HCT116 (cell line): Measurements from ENCODE around the gene CDC42EP3.

ENCODE experiments used
- CEBPB ChIP-seq: IDR thresholded peaks from 2 replicates; pipeline ENCODE4 v1.6.1; 2012; ENCODE audit warnings: low read depth
- EGR1 ChIP-seq: IDR thresholded peaks from 2 replicates; pipeline ENCODE4 v1.6.1; 2012; ENCODE audit warnings: low read depth
- EZH2 ChIP-seq: fragments of 200-600 bp; sonication (generic); IDR thresholded peaks from 2 replicates; pipeline ENCODE4 v1.6.1; 2017; ENCODE audit warnings: antibody characterized with exemption, mixed run types
- EZH2phosphoT487 ChIP-seq: fragments of 200-600 bp; IDR thresholded peaks from 2 replicates; pipeline ENCODE4 v1.6.1; 2018; ENCODE audit warnings: antibody characterized with exemption, borderline replicate concordance
- FOSL1 ChIP-seq: IDR thresholded peaks from 2 replicates; pipeline ENCODE4 v1.6.1; 2012; ENCODE audit warnings: low read depth
- POLR2A ChIP-seq: IDR thresholded peaks from 2 replicates; pipeline ENCODE4 v1.7.0; 2011; ENCODE audit warnings: borderline replicate concordance; ENCODE audit not compliant: insufficient read depth, insufficient read length; ENCODE audit errors: extremely low read depth
- POLR2AphosphoS5 ChIP-seq: IDR thresholded peaks from 2 replicates; pipeline ENCODE4 v1.6.1; 2011; ENCODE audit warnings: mild to moderate bottlenecking, low read depth, low read length, moderate library complexity
- RAD21 ChIP-seq: IDR thresholded peaks from 2 replicates; pipeline ENCODE4 v1.6.1; 2012; ENCODE audit warnings: low read depth, mild to moderate bottlenecking
- SIN3A ChIP-seq: IDR thresholded peaks from 2 replicates; pipeline ENCODE4 v1.6.1; 2012; ENCODE audit warnings: low read depth
- SP1 ChIP-seq: IDR thresholded peaks from 2 replicates; pipeline ENCODE4 v1.6.1; 2012; ENCODE audit warnings: low read depth
- TF ChIP-seq, protein P1 (sequence below), 3 experiments: fragments of 200-600 bp in 1 of 3; sonication (generic) in 1 of 3; IDR thresholded peaks in 2 of 3; conservative IDR thresholded peaks in 1 of 3; 2 replicates each; pipeline ENCODE4 v1.5.1; 2012 to 2017; ENCODE audit warnings: low read depth in 2 of 3, low read length in 2 of 3, antibody characterized with exemption in 1 of 3, borderline replicate concordance in 1 of 3, control low read depth in 1 of 3, mild to moderate bottlenecking in 1 of 3, mixed read lengths in 1 of 3, mixed run types in 1 of 3, moderate library complexity in 1 of 3; ENCODE audit not compliant: insufficient read depth in 1 of 3
- TF ChIP-seq, protein P2 (sequence below): IDR thresholded peaks from 2 replicates; pipeline ENCODE4 v1.6.1; 2012
- TF ChIP-seq, protein P3 (sequence below): IDR thresholded peaks from 2 replicates; pipeline ENCODE4 v1.6.1; 2012; ENCODE audit warnings: low read depth
- TF ChIP-seq, protein P4 (sequence below): IDR thresholded peaks from 2 replicates; pipeline ENCODE4 v1.6.1; 2012

DNA sequence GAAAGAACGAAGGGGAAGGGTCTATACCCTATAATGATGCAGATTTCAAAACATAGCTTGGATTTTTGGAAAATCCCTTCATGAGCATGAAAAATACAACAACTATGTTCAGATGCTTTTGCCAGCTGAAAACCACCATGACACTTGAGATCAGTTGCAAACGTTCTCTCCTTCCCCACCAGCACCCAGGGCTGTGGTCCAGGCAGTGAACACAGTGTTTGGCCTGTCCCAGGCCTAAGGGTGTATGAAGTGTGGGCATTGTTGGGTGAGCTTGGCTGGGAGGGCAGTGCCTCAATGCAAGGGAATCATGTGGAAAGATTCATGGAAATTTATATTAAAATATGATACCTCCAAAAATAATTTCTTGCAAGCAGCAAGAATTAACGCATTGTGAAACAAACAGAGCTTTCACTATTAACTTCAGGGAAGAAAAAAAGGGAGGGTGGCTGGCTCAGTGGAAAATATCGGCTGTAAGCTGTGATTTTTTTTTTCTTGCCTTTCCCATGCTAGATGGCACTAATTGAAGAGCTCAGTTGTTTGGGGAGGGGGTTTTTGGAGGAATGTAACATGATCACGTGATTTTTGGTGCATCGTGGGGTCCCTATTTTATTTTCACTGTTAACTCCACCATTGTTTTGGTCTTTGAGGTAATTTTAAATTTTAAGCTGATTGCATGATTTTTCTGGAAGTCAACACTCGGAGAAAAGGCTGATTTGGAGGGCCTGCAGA is 52.0 kb downstream of the CDC42EP3 start:
- TF ChIP-seq, protein P1, sequence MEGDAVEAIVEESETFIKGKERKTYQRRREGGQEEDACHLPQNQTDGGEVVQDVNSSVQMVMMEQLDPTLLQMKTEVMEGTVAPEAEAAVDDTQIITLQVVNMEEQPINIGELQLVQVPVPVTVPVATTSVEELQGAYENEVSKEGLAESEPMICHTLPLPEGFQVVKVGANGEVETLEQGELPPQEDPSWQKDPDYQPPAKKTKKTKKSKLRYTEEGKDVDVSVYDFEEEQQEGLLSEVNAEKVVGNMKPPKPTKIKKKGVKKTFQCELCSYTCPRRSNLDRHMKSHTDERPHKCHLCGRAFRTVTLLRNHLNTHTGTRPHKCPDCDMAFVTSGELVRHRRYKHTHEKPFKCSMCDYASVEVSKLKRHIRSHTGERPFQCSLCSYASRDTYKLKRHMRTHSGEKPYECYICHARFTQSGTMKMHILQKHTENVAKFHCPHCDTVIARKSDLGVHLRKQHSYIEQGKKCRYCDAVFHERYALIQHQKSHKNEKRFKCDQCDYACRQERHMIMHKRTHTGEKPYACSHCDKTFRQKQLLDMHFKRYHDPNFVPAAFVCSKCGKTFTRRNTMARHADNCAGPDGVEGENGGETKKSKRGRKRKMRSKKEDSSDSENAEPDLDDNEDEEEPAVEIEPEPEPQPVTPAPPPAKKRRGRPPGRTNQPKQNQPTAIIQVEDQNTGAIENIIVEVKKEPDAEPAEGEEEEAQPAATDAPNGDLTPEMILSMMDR (IDR thresholded peaks at IDR 0.05 in 2 of 3, conservative IDR thresholded peaks at IDR 0.05 in 1 of 3; ENCODE audit: borderline replicate concordance in 1 of 3, insufficient read depth in 1 of 3, low read depth in 2 of 3, low read length in 2 of 3), result no peak
- TF ChIP-seq, protein P2, sequence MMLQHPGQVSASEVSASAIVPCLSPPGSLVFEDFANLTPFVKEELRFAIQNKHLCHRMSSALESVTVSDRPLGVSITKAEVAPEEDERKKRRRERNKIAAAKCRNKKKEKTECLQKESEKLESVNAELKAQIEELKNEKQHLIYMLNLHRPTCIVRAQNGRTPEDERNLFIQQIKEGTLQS, result no peak
- TF ChIP-seq, protein P3, sequence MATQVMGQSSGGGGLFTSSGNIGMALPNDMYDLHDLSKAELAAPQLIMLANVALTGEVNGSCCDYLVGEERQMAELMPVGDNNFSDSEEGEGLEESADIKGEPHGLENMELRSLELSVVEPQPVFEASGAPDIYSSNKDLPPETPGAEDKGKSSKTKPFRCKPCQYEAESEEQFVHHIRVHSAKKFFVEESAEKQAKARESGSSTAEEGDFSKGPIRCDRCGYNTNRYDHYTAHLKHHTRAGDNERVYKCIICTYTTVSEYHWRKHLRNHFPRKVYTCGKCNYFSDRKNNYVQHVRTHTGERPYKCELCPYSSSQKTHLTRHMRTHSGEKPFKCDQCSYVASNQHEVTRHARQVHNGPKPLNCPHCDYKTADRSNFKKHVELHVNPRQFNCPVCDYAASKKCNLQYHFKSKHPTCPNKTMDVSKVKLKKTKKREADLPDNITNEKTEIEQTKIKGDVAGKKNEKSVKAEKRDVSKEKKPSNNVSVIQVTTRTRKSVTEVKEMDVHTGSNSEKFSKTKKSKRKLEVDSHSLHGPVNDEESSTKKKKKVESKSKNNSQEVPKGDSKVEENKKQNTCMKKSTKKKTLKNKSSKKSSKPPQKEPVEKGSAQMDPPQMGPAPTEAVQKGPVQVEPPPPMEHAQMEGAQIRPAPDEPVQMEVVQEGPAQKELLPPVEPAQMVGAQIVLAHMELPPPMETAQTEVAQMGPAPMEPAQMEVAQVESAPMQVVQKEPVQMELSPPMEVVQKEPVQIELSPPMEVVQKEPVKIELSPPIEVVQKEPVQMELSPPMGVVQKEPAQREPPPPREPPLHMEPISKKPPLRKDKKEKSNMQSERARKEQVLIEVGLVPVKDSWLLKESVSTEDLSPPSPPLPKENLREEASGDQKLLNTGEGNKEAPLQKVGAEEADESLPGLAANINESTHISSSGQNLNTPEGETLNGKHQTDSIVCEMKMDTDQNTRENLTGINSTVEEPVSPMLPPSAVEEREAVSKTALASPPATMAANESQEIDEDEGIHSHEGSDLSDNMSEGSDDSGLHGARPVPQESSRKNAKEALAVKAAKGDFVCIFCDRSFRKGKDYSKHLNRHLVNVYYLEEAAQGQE, result no peak
- TF ChIP-seq POLR2A, result no peak
- TF ChIP-seq, protein P4, sequence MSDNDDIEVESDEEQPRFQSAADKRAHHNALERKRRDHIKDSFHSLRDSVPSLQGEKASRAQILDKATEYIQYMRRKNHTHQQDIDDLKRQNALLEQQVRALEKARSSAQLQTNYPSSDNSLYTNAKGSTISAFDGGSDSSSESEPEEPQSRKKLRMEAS, result no peak
- TF ChIP-seq EZH2phosphoT487, result no peak
- TF ChIP-seq POLR2AphosphoS5, result no peak
- no peak for TF ChIP-seq EGR1
- no peak for TF ChIP-seq SIN3A
- no peak for TF ChIP-seq CEBPB
- no peak for TF ChIP-seq EZH2
- no peak for TF ChIP-seq RAD21
- TF ChIP-seq FOSL1, result no peak
- TF ChIP-seq SP1, result no peak
